Fibroblast of mammary gland (primary cell): ENCODE data around the gene KBTBD8.

ENCODE experiments used
- DNase-seq: peaks from one replicate; pipeline ENCODE4 v3.0.0-alpha.2; 2010; ENCODE audit warnings: low read depth
- H3K4me3 ChIP-seq: 2 replicates; pipeline ENCODE4 v1.5.1; 2011; ENCODE audit warnings: low read depth, mild to moderate bottlenecking, low read length, moderate library complexity; ENCODE audit not compliant: control insufficient read depth
- TF ChIP-seq, protein P1 (sequence below): conservative IDR thresholded peaks from 2 replicates; pipeline ENCODE4 v1.5.1; 2011; ENCODE audit warnings: low read depth, low read length, inconsistent platforms; ENCODE audit not compliant: control insufficient read depth, insufficient read depth

KBTBD8 gene

DNA sequence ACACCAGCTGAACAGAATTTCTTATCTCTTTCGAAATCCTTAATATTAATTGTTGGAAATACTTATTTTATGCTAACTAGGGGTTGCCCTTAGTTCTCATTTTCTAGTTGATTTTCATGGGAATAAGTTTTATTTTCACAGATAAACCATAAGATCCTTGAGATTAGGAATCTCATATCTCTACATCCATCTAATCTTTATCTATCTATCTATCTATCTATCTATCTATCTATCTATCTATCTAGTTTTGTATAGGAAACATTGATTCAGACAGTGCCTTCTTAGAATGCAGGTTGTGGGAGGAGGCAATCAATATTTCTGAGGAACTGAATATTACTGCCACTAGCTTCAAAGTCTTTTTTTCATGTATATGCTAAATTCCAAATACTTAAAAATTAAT lies 3.5 kb upstream of the KBTBD8 start:
- H3K4me3 ChIP-seq = no peak overlapping the region
- no peak for DNase-seq
- TF ChIP-seq, protein P1, sequence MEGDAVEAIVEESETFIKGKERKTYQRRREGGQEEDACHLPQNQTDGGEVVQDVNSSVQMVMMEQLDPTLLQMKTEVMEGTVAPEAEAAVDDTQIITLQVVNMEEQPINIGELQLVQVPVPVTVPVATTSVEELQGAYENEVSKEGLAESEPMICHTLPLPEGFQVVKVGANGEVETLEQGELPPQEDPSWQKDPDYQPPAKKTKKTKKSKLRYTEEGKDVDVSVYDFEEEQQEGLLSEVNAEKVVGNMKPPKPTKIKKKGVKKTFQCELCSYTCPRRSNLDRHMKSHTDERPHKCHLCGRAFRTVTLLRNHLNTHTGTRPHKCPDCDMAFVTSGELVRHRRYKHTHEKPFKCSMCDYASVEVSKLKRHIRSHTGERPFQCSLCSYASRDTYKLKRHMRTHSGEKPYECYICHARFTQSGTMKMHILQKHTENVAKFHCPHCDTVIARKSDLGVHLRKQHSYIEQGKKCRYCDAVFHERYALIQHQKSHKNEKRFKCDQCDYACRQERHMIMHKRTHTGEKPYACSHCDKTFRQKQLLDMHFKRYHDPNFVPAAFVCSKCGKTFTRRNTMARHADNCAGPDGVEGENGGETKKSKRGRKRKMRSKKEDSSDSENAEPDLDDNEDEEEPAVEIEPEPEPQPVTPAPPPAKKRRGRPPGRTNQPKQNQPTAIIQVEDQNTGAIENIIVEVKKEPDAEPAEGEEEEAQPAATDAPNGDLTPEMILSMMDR = no peak

DNA sequence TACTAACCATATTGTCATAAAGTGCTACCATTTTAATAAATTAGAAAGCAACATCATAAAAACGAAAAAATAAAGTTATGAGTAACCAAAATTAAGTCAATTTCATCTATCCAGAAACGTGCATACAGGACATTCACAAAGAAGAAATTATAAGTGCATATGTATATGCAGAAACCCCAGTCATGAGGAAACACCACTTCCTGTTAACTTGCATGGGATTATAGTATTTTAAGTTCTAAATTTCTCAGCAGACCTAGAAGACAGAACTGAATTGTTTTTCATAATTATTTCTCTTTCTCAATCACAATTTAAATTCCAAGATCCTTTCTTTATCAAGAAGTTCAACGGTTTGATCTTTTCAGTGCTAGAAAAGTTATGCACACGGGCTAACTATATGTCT lies 1.4 kb upstream of the KBTBD8 start:
- DNase-seq = no peak
- TF ChIP-seq, protein P1 = no peak
- H3K4me3 ChIP-seq = no peak overlapping the region

DNA sequence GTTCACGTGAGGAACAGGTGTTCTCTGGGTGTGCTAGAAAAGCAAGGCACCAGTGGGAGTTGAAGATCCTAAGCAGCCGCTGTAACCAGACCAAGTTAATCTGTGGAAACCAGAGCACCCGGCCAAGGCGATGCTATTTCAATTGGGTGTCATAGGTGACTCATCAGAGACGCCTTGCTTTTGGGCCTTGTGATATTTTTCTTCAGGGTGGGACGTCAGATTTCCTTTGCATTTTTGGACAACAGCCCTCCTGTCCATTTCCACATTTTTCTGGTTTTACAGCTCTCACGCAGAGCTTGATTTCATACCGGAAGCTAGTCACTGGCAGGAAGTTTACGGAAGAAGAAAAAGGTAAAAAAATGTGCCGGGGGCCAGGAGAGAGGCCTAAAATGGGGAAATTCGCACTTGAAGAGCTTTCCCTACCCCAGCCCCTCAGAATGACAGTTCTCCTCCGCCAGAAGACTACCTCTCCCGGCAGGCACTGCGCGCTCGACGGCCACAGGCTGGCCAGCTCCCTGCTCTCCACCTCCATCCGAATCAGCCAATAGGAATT lies 471 bp upstream of the KBTBD8 start:
- peak; percentile 76 for DNase-seq
- TF ChIP-seq, protein P1 = no peak
- H3K4me3 ChIP-seq = peak overlapping the region; percentile 51

DNA sequence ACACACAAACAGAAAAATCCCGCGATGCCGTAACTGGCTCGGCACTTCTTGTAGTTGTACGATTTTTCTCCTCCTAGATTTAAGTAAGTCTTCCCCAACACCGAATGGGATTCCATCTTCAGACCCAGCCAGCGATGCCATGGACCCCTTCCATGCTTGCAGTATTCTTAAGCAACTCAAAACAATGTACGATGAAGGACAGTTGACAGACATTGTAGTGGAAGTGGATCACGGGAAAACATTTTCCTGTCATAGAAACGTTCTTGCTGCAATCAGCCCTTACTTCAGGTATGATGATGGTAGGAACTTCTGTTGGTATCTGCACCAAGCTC lies 763 bp downstream of the KBTBD8 start:
- TF ChIP-seq, protein P1 = no peak
- H3K4me3 ChIP-seq = peak overlapping the region; percentile 67
- DNase-seq = no peak

DNA sequence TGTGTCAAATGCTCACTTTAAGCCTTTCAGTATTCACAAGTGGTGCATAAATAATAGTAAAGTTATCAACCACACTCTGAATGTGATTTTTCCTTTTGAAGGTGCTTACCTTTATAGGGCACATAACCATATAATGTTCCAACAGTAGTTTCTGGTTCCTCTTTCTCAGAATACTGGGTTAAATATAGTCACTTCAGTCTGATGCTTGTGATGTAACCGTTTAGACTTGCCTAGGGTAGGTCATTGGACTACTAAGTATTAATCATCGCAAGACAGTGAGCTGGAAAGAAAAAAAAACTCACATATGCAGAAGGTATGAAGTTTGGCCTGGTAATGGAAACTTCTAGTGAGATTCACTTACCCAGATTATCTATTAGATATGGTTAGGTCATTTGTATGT lies 1.9 kb downstream of the KBTBD8 start:
- H3K4me3 ChIP-seq = no peak overlapping the region
- DNase-seq = peak; percentile 73
- TF ChIP-seq, protein P1 = no peak

DNA sequence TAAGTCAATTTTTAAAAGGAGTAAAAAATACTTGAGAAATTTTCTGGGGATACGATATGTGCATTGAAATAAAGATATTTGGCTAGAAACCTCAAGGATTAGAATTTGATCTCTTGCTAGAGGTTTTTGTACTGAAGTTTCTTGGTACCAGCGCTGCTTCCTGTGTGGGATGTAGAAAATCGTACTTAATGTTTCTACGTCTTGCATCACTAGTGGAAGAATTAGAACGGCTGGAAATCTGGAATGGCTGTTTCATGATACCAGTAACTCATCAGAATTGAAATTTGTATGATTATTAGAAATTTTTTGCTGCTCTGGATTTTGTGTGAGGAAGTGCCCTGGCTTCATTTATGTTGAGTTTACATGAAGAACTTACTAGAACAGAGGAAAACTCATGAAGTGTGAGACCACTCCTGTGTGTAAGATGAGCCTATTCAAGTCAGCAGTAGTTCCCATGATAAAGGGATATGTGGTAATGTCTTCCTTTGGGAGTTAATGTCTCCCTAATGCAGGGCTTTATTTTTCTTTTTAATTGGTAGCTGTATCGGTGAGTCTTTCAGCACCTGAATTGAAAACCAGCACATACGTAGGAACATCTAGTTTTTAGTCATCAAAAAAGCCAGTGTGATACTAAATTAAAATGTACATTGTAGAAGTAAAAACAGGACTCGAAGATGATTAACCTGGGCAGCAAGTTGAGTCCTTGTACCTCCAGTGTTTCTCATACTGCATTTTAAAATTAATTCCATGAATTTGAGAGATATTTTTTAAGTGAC lies 3.2 kb downstream of the KBTBD8 start:
- TF ChIP-seq, protein P1 = no peak
- no peak for DNase-seq
- no peak overlapping the region for H3K4me3 ChIP-seq
